ENCODE measurements around the gene TCL1A.

- TF ChIP-seq EZH2 (IDR thresholded peaks at IDR 0.05) (no peak), CTCF (IDR thresholded peaks at IDR 0.05) (no peak)
These were observed 42.2 kb upstream of the TCL1A start for GRCh38 chr14:95756127-95756526.

Measured in neural progenitor cell (in vitro differentiated cells).